HEK293 (cell line): ENCODE data around the gene RRP1.
A peak's percentile ranks its signal among the peaks of the same experiment; 100 is the strongest.

Source experiments
- BCL11A ChIP-seq: fragments of 450-650 bp; formaldehyde crosslinking; IDR thresholded peaks from 2 replicates; pipeline ENCODE4 v1.5.1; 2016; ENCODE audit warnings: low read depth, missing biosample characterization, missing genetic modification characterization
- BCL11B ChIP-seq: fragments of 450-650 bp; formaldehyde crosslinking; IDR thresholded peaks from 2 replicates; pipeline ENCODE4 v1.5.1; 2016; ENCODE audit warnings: low read depth, missing biosample characterization, missing genetic modification characterization
- GFI1B ChIP-seq: fragments of 450-650 bp; formaldehyde crosslinking; IDR thresholded peaks from 2 replicates; pipeline ENCODE4 v1.5.1; 2016; ENCODE audit warnings: missing biosample characterization, missing genetic modification characterization
- KLF1 ChIP-seq: fragments of 450-650 bp; formaldehyde crosslinking; IDR thresholded peaks from 2 replicates; pipeline ENCODE4 v1.5.1; 2016; ENCODE audit warnings: missing biosample characterization, missing genetic modification characterization
- KLF8 ChIP-seq: fragments of 450-650 bp; formaldehyde crosslinking; IDR thresholded peaks from 2 replicates; pipeline ENCODE4 v1.5.1; 2016; ENCODE audit warnings: missing biosample characterization, missing genetic modification characterization
- OSR2 ChIP-seq: fragments of 450-650 bp; formaldehyde crosslinking; IDR thresholded peaks from 2 replicates; pipeline ENCODE4 v1.5.1; 2016; ENCODE audit warnings: missing biosample characterization, missing genetic modification characterization
- PATZ1 ChIP-seq: fragments of 450-650 bp; formaldehyde crosslinking; IDR thresholded peaks from 2 replicates; pipeline ENCODE4 v1.5.1; 2016; ENCODE audit warnings: missing biosample characterization, missing genetic modification characterization
- REPIN1 ChIP-seq: fragments of 450-650 bp; formaldehyde crosslinking; IDR thresholded peaks from 2 replicates; pipeline ENCODE4 v1.5.1; 2017; ENCODE audit warnings: missing biosample characterization, missing genetic modification characterization, low read depth
- SP2 ChIP-seq: fragments of 450-650 bp; formaldehyde crosslinking; IDR thresholded peaks from 2 replicates; pipeline ENCODE4 v1.5.1; 2016; ENCODE audit warnings: missing biosample characterization, missing genetic modification characterization
- YY1 ChIP-seq: fragments of 450-650 bp; formaldehyde crosslinking; IDR thresholded peaks from 2 replicates; pipeline ENCODE4 v1.5.1; 2018; ENCODE audit warnings: missing biosample characterization, missing genetic modification characterization
- ZBTB1 ChIP-seq: fragments of 450-650 bp; formaldehyde crosslinking; IDR thresholded peaks from 2 replicates; pipeline ENCODE4 v1.5.1; 2016; ENCODE audit warnings: missing biosample characterization, missing genetic modification characterization
- ZBTB20 ChIP-seq: fragments of 450-650 bp; formaldehyde crosslinking; IDR thresholded peaks from 2 replicates; pipeline ENCODE4 v1.5.1; 2016; ENCODE audit warnings: missing biosample characterization, missing genetic modification characterization
- ZBTB21 ChIP-seq: fragments of 450-650 bp; formaldehyde crosslinking; IDR thresholded peaks from 2 replicates; pipeline ENCODE4 v1.5.1; 2017; ENCODE audit warnings: missing biosample characterization, missing genetic modification characterization
- ZBTB48 ChIP-seq: fragments of 450-650 bp; formaldehyde crosslinking; IDR thresholded peaks from 2 replicates; pipeline ENCODE4 v1.5.1; 2016; ENCODE audit warnings: missing biosample characterization, missing genetic modification characterization
- ZNF121 ChIP-seq: fragments of 450-650 bp; formaldehyde crosslinking; IDR thresholded peaks from 2 replicates; pipeline ENCODE4 v1.5.1; 2016; ENCODE audit warnings: missing biosample characterization, missing genetic modification characterization
- ZNF133 ChIP-seq: fragments of 450-650 bp; formaldehyde crosslinking; IDR thresholded peaks from 2 replicates; pipeline ENCODE4 v1.5.1; 2016; ENCODE audit warnings: missing biosample characterization, missing genetic modification characterization
- ZNF175 ChIP-seq: fragments of 450-650 bp; formaldehyde crosslinking; IDR thresholded peaks from 2 replicates; pipeline ENCODE4 v1.5.1; 2016; ENCODE audit warnings: missing biosample characterization, missing genetic modification characterization
- ZNF19 ChIP-seq: fragments of 450-650 bp; formaldehyde crosslinking; IDR thresholded peaks from 2 replicates; pipeline ENCODE4; 2016; ENCODE audit warnings: missing biosample characterization, missing genetic modification characterization, low read depth
- ZNF221 ChIP-seq: fragments of 450-650 bp; formaldehyde crosslinking; IDR thresholded peaks from 2 replicates; pipeline ENCODE4 v1.5.1; 2017; ENCODE audit warnings: missing biosample characterization, missing genetic modification characterization, borderline replicate concordance
- ZNF23 ChIP-seq: fragments of 450-650 bp; formaldehyde crosslinking; IDR thresholded peaks from 2 replicates; pipeline ENCODE4 v1.5.1; 2016; ENCODE audit warnings: missing biosample characterization, missing genetic modification characterization, borderline replicate concordance
- ZNF274 ChIP-seq, 2 experiments: fragments of 200-500 bp in 1 of 2; fragments of 450-650 bp in 1 of 2; sonication (Bioruptor generic) in 1 of 2; formaldehyde crosslinking in 1 of 2; IDR thresholded peaks; 2 replicates each; pipeline versions ENCODE4 v1.5.1 to v1.6.1; 2014 to 2016; ENCODE audit warnings: borderline replicate concordance in 1 of 2, inconsistent platforms in 1 of 2, low read length in 1 of 2, missing biosample characterization in 1 of 2, missing genetic modification characterization in 1 of 2
- ZNF292 ChIP-seq: fragments of 450-650 bp; formaldehyde crosslinking; IDR thresholded peaks from 2 replicates; pipeline ENCODE4 v1.5.1; 2016; ENCODE audit warnings: low read depth, missing biosample characterization, missing genetic modification characterization, borderline replicate concordance
- ZNF354C ChIP-seq: fragments of 450-650 bp; formaldehyde crosslinking; IDR thresholded peaks from 2 replicates; pipeline ENCODE4 v1.5.1; 2016; ENCODE audit warnings: missing biosample characterization, missing genetic modification characterization, low read depth, borderline replicate concordance
- ZNF366 ChIP-seq: fragments of 450-650 bp; formaldehyde crosslinking; conservative IDR thresholded peaks from 2 replicates; pipeline ENCODE4 v1.5.1; 2016; ENCODE audit warnings: missing biosample characterization, missing genetic modification characterization
- ZNF416 ChIP-seq: fragments of 450-650 bp; formaldehyde crosslinking; IDR thresholded peaks from 2 replicates; pipeline ENCODE4 v1.5.1; 2016; ENCODE audit warnings: missing biosample characterization, missing genetic modification characterization
- ZNF433 ChIP-seq: fragments of 450-650 bp; formaldehyde crosslinking; IDR thresholded peaks from 2 replicates; pipeline ENCODE4 v1.5.1; 2016; ENCODE audit warnings: missing biosample characterization, missing genetic modification characterization, low read depth
- ZNF473 ChIP-seq: fragments of 450-650 bp; formaldehyde crosslinking; IDR thresholded peaks from 2 replicates; pipeline ENCODE4 v1.5.1; 2017; ENCODE audit warnings: missing biosample characterization, missing genetic modification characterization
- ZNF48 ChIP-seq: fragments of 450-650 bp; formaldehyde crosslinking; IDR thresholded peaks from 2 replicates; pipeline ENCODE4 v1.5.1; 2016; ENCODE audit warnings: missing biosample characterization, missing genetic modification characterization
- ZNF514 ChIP-seq: fragments of 450-650 bp; formaldehyde crosslinking; IDR thresholded peaks from 2 replicates; pipeline ENCODE4 v1.5.1; 2016; ENCODE audit warnings: missing biosample characterization, missing genetic modification characterization
- ZNF529 ChIP-seq: fragments of 450-650 bp; formaldehyde crosslinking; IDR thresholded peaks from 2 replicates; pipeline ENCODE4 v1.5.1; 2017; ENCODE audit warnings: missing genetic modification characterization, missing biosample characterization; ENCODE audit not compliant: insufficient replicate concordance
- ZNF560 ChIP-seq: fragments of 450-650 bp; formaldehyde crosslinking; IDR thresholded peaks from 2 replicates; pipeline ENCODE4 v1.5.1; 2017; ENCODE audit warnings: missing biosample characterization, missing genetic modification characterization, borderline replicate concordance
- ZNF561 ChIP-seq: fragments of 450-650 bp; IDR thresholded peaks from 2 replicates; pipeline ENCODE4 v1.5.1; 2018; ENCODE audit warnings: missing biosample characterization, missing genetic modification characterization, borderline replicate concordance
- ZNF623 ChIP-seq: fragments of 450-650 bp; formaldehyde crosslinking; IDR thresholded peaks from 2 replicates; pipeline ENCODE4 v1.5.1; 2016; ENCODE audit warnings: missing biosample characterization, missing genetic modification characterization
- ZNF626 ChIP-seq: fragments of 450-650 bp; sonication (Bioruptor Pico); formaldehyde crosslinking; IDR thresholded peaks from 2 replicates; pipeline ENCODE4 v1.5.1; 2018; ENCODE audit warnings: missing biosample characterization, missing genetic modification characterization, inconsistent platforms
- ZNF704 ChIP-seq: fragments of 450-650 bp; formaldehyde crosslinking; IDR thresholded peaks from 2 replicates; pipeline ENCODE4 v1.5.1; 2016; ENCODE audit warnings: missing biosample characterization, missing genetic modification characterization
- ZNF707 ChIP-seq: fragments of 450-650 bp; formaldehyde crosslinking; IDR thresholded peaks from 2 replicates; pipeline ENCODE4 v1.5.1; 2016; ENCODE audit warnings: missing biosample characterization, missing genetic modification characterization
- ZNF747 ChIP-seq: fragments of 450-650 bp; formaldehyde crosslinking; IDR thresholded peaks from 2 replicates; pipeline ENCODE4 v1.5.1; 2016; ENCODE audit warnings: missing biosample characterization, missing genetic modification characterization
- ZNF792 ChIP-seq: fragments of 450-650 bp; formaldehyde crosslinking; IDR thresholded peaks from 2 replicates; pipeline ENCODE4 v1.5.1; 2016; ENCODE audit warnings: missing biosample characterization, missing genetic modification characterization
- ZSCAN23 ChIP-seq: fragments of 450-650 bp; formaldehyde crosslinking; IDR thresholded peaks from 2 replicates; pipeline ENCODE4 v1.5.1; 2016; ENCODE audit warnings: missing biosample characterization, missing genetic modification characterization

Gene RRP1

GRCh38 chr21:43789276-43790009 is at the start of gene RRP1 (continued):
- peak; percentile 96 for TF ChIP-seq ZNF561 (tag by site-specific recombination)
- no peak for TF ChIP-seq ZNF514
- TF ChIP-seq YY1 = peak; percentile 57
- TF ChIP-seq ZNF792 (tag by site-specific recombination) = no peak
- TF ChIP-seq ZNF23 (tag by site-specific recombination) = no peak
- peak; percentile 63; the same call in 1 of the 2 replicates for TF ChIP-seq KLF8 (tag by site-specific recombination)
- peak; percentile 42; the same call in 1 of the 2 replicates for TF ChIP-seq OSR2 (tag by site-specific recombination)
- no peak for TF ChIP-seq ZNF175 (tag by site-specific recombination)
- peak; percentile 2; the same call in 1 of the 2 replicates for TF ChIP-seq KLF1
- no peak for TF ChIP-seq ZNF626 (tag by site-specific recombination)
- no peak for TF ChIP-seq GFI1B (tag by site-specific recombination)
- peak; percentile 29; the same call in 1 of the 2 replicates for TF ChIP-seq BCL11B (tag by site-specific recombination)
- TF ChIP-seq ZNF416 = no peak
- no peak for TF ChIP-seq ZNF433
- no peak for TF ChIP-seq ZNF704
- TF ChIP-seq ZNF48 (tag by site-specific recombination) = no peak
- TF ChIP-seq ZNF529 (tag by site-specific recombination) = no peak
- peak; percentile 83 for TF ChIP-seq PATZ1 (tag by site-specific recombination)
- no peak for TF ChIP-seq ZNF354C (tag by site-specific recombination)
- TF ChIP-seq ZNF473 = no peak
- TF ChIP-seq ZNF221 = no peak; the same call in 1 of the 2 replicates
- TF ChIP-seq ZNF707 (tag by site-specific recombination) = no peak
- no peak for TF ChIP-seq ZNF274 (IDR thresholded peaks at IDR 0.05; ENCODE audit: low read length)
- TF ChIP-seq ZNF274 (tag by site-specific recombination; IDR thresholded peaks at IDR 0.05; ENCODE audit: borderline replicate concordance) = no peak
- TF ChIP-seq ZNF560 (tag by site-specific recombination) = no peak
- no peak for TF ChIP-seq ZNF121
- no peak for TF ChIP-seq REPIN1
- TF ChIP-seq ZBTB48 (tag by site-specific recombination) = no peak
- TF ChIP-seq ZSCAN23 (tag by site-specific recombination) = no peak
- TF ChIP-seq ZNF747 (tag by site-specific recombination) = no peak
- TF ChIP-seq ZNF292 (tag by site-specific recombination) = no peak
- peak; percentile 85 for TF ChIP-seq ZBTB21 (tag by site-specific recombination)
- TF ChIP-seq ZNF19 (tag by site-specific recombination) = no peak
- peak; percentile 55 for TF ChIP-seq SP2 (tag by site-specific recombination)
- TF ChIP-seq ZNF623 (tag by site-specific recombination) = no peak
- TF ChIP-seq ZBTB20 (tag by site-specific recombination) = peak; percentile 57; the same call in 1 of the 2 replicates
- TF ChIP-seq ZBTB1 (tag by site-specific recombination) = no peak
- TF ChIP-seq BCL11A = no peak
- no peak for TF ChIP-seq ZNF366 (tag by site-specific recombination)
- TF ChIP-seq ZNF133 (tag by site-specific recombination) = no peak
